PC-3 (cell line): ENCODE results near the gene MBD6. TPM values are rescaled to one million over a fixed set of nuclear protein-coding genes. Genes with fewer than 3 reads are reported as not detected.
"Not testable (repeated sequence)": the region's sequence is repeated elsewhere in the genome, so short reads cannot be mapped to it uniquely, and the experiment has no call there.

Source experiments
- ATAC-seq: fragments of 200-7000 bp; cut with Tn5 transposase; 2 replicates; pipeline ENCODE4 v1.9.1; 2020; ENCODE audit warnings: mild to moderate bottlenecking, moderate library complexity
- BruUV-seq: library from RNA; stranded (reverse); fragments of 400-500 nt; replicated peaks from 2 replicates; lab custom pipeline; 2021; lab: Mats Ljungman, UMichigan
- CTCF ChIA-PET: fragments of 300-600 bp; sonication (Branson Sonifier 250); formaldehyde crosslinking; loops from one replicate; lab custom pipeline; 2022; ENCODE audit warnings: antibody characterized with exemption; lab: Charles Lee
- POLR2A ChIA-PET: fragments of 300-600 bp; sonication (Branson Sonifier 250); formaldehyde crosslinking; loops from one replicate; lab custom pipeline; 2022; ENCODE audit warnings: antibody characterized with exemption; ENCODE audit not compliant: unreplicated experiment; lab: Charles Lee
- DNase-seq: peaks from one replicate; pipeline ENCODE4 v3.0.0-alpha.2; 2015
- H2AFZ ChIP-seq: fragments of 300-600 bp; sonication (generic); 2 replicates; pipeline ENCODE4 v1.6.0; 2016; ENCODE audit warnings: antibody characterized with exemption, low read length
- H3F3A ChIP-seq: fragments of 300-600 bp; sonication (generic); one replicate; pipeline ENCODE4 v1.6.0; 2017; ENCODE audit warnings: antibody characterized with exemption, low read length, control low read depth, mild to moderate bottlenecking; ENCODE audit not compliant: unreplicated experiment
- H3K27ac ChIP-seq: fragments of 300-600 bp; sonication (generic); 2 replicates; pipeline ENCODE4 v1.5.1; 2016; ENCODE audit warnings: mild to moderate bottlenecking, low read length
- H3K27me3 ChIP-seq: fragments of 300-600 bp; sonication (generic); 2 replicates; pipeline ENCODE4 v1.6.1; 2016; ENCODE audit warnings: low read length, mixed read lengths
- H3K36me3 ChIP-seq: fragments of 300-600 bp; sonication (generic); 2 replicates; pipeline ENCODE4 v1.6.1; 2016; ENCODE audit warnings: low read depth, mixed run types, low read length, mixed read lengths
- H3K4me1 ChIP-seq: fragments of 300-600 bp; sonication (generic); 2 replicates; pipeline ENCODE4 v1.5.1; 2016; ENCODE audit warnings: low read length; ENCODE audit not compliant: insufficient read depth
- H3K4me2 ChIP-seq: fragments of 300-600 bp; sonication (generic); 2 replicates; pipeline ENCODE4 v1.6.0; 2016; ENCODE audit warnings: low read length
- H3K4me3 ChIP-seq: fragments of 300-600 bp; sonication (generic); 2 replicates; pipeline ENCODE4 v1.5.1; 2016; ENCODE audit warnings: mild to moderate bottlenecking, low read length, mixed read lengths
- H3K79me2 ChIP-seq: fragments of 300-600 bp; sonication (generic); 2 replicates; pipeline ENCODE4 v1.6.1; 2017; ENCODE audit warnings: low read length, mixed read lengths
- H3K9ac ChIP-seq: fragments of 300-600 bp; sonication (generic); 2 replicates; pipeline ENCODE4 v1.6.0; 2016; ENCODE audit warnings: mild to moderate bottlenecking, low read length
- H3K9me2 ChIP-seq: fragments of 300-600 bp; sonication (generic); replicated peaks from 2 replicates; pipeline ENCODE4 v1.6.1; 2016; ENCODE audit warnings: mixed run types, low read length, mixed read lengths
- H3K9me3 ChIP-seq: fragments of 300-600 bp; sonication (generic); 2 replicates; pipeline ENCODE4 v1.6.1; 2016; ENCODE audit warnings: low read length, mixed read lengths
- H4K20me1 ChIP-seq: fragments of 300-600 bp; sonication (generic); 2 replicates; pipeline ENCODE4 v1.6.1; 2016; ENCODE audit warnings: low read length, mixed read lengths
- CTCF ChIP-seq: fragments of 300-600 bp; sonication (generic); conservative IDR thresholded peaks from 2 replicates; pipeline ENCODE4 v1.5.1; 2017; ENCODE audit warnings: antibody characterized with exemption, low read depth, mild to moderate bottlenecking, low read length
- EZH2 ChIP-seq: fragments of 300-600 bp; sonication (generic); IDR thresholded peaks from one replicate; pipeline ENCODE4 v1.6.1; 2017; ENCODE audit warnings: antibody characterized with exemption, mild to moderate bottlenecking, low read length; ENCODE audit not compliant: unreplicated experiment
- EZH2phosphoT487 ChIP-seq: fragments of 300-600 bp; sonication (generic); IDR thresholded peaks from 2 replicates; pipeline ENCODE4 v1.6.1; 2018; ENCODE audit warnings: mild to moderate bottlenecking, antibody characterized with exemption, low read length, borderline replicate concordance
- intact Hi-C: fragments of 100-400 bp; cut with micrococcal nuclease; formaldehyde crosslinking; loops from 2 replicates; pipeline ENCODE4 v1.9.0; 2023
- total RNA-seq: library from RNA; depleted of rRNA; stranded (reverse); fragments of >200 nt; gene quantifications from 2 replicates; pipeline ENCODE4 v1.2.3, GENCODE V29; 2014

Gene MBD6
- total RNA-seq, 1 experiment from 2014 or later = 13.2 TPM

GRCh38 chr12:57513266-57513665 lies 9.4 kb upstream of the MBD6 start:
- H3K4me2 ChIP-seq = no peak overlapping the region
- H3K27ac ChIP-seq = no peak overlapping the region
- H3K36me3 ChIP-seq = peaks cover 63% of the 10 kb centered on the region
- H2AFZ ChIP-seq = no peak overlapping the region
- TF ChIP-seq EZH2 = no peak
- TF ChIP-seq CTCF = no peak
- no peak for TF ChIP-seq EZH2phosphoT487
- BruUV-seq = no TSS peak
- ATAC-seq = no peak
- H3K9me2 ChIP-seq = no peaks in the 10 kb centered on the region
- no peaks in the 10 kb centered on the region for H3F3A ChIP-seq
- peaks cover 10% of the 10 kb centered on the region; the same call in 1 of the 2 replicates for H4K20me1 ChIP-seq
- peaks cover 7% of the 10 kb centered on the region; the same call in 1 of the 2 replicates for H3K4me1 ChIP-seq
- H3K79me2 ChIP-seq = peaks cover 15% of the 10 kb centered on the region
- DNase-seq = no peak
- H3K4me3 ChIP-seq = no peak overlapping the region
- ChIA-PET POLR2A (no interaction called here), CTCF (no interaction called here)
- intact Hi-C loops = no loop called here
- H3K27me3 ChIP-seq = no peaks in the 10 kb centered on the region
- no peaks in the 10 kb centered on the region for H3K9me3 ChIP-seq
- H3K9ac ChIP-seq = no peak overlapping the region

- H3K27me3 ChIP-seq, H2AFZ ChIP-seq, BruUV-seq, ATAC-seq, H3K4me2 ChIP-seq, H3K9me3 ChIP-seq, H3K9ac ChIP-seq, H3K27ac ChIP-seq, intact Hi-C loops, DNase-seq, H3K4me1 ChIP-seq, H3F3A ChIP-seq, H3K4me3 ChIP-seq, CTCF ChIA-PET, POLR2A ChIA-PET, H3K9me2 ChIP-seq: not testable (repeated sequence)
- peaks cover 64% of the 10 kb centered on the region for H3K36me3 ChIP-seq
- peaks cover 19% of the 10 kb centered on the region for H3K79me2 ChIP-seq
- H4K20me1 ChIP-seq = peaks cover 14% of the 10 kb centered on the region; the same call in 1 of the 2 replicates
Measured at GRCh38 chr12:57513677-57514076, 8.9 kb upstream of the MBD6 start.

GRCh38 chr12:57514246-57514645 lies 8.4 kb upstream of the MBD6 start:
- H3K4me1 ChIP-seq = peaks cover 13% of the 10 kb centered on the region
- peaks cover 25% of the 10 kb centered on the region for H3K79me2 ChIP-seq
- H3K4me3 ChIP-seq, H3K9ac ChIP-seq, H3K27me3 ChIP-seq, intact Hi-C loops, POLR2A ChIA-PET, ATAC-seq, H3K9me3 ChIP-seq, BruUV-seq, H3K9me2 ChIP-seq, H3K27ac ChIP-seq, H2AFZ ChIP-seq, H3K4me2 ChIP-seq, H3F3A ChIP-seq, DNase-seq: not testable (repeated sequence)
- H3K36me3 ChIP-seq = peaks cover 65% of the 10 kb centered on the region
- H4K20me1 ChIP-seq = peaks cover 19% of the 10 kb centered on the region
- CTCF ChIA-PET = interaction anchor here (0.6 kb wide), 1 partner anchor 207 kb away, joined by 5 read pairs; no protein-coding TSS in a partner anchor
